Islet of Langerhans (tissue), 1 donor: ENCODE measurements around the gene NPEPPS.
A peak's percentile ranks its signal among the peaks of the same experiment; 100 is the strongest.
"Not testable (repeated sequence)": the region's sequence is repeated elsewhere in the genome, so short reads cannot be mapped to it uniquely, and the experiment has no call there.

Source experiments
- FAIRE-seq: peaks from one replicate; lab custom pipeline; 2011; peaks lifted over from hg19 to GRCh38; lab: Jason Lieb, UNC

The NPEPPS gene

DNA sequence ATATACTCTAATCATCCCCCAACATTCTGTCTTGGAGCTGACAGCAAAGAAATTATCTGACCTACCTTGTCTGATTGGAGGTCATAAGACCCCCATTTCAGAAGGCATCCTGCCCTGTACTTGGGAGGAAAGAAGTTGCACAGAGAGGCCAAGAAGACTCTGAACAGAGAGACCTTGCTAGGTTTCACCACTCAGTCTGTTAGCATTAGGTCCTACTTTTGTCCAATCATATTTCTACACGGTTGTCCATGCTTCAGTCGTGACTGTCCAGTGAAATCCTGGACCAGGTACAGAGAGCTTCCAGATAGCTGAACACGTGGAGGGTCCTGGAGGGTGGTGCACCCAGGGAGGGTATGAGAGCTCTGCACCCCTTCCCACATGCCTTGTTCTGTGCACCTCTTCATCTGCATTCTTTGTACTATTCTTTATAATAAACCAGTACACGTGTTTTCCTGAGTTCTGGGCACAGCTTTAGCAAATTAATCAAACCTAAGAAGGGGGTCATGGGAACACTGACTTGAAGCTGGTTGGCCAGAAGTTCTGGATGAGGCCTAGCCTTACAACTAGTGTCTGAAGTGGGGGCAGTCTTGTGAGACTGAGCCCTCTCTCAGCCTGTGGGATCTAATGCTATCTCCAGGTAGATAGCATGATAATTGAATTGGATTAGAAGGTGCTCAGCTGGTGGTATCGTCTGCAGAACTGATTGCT is 30.9 kb downstream of the NPEPPS start:
- FAIRE-seq = not testable (repeated sequence)

DNA sequence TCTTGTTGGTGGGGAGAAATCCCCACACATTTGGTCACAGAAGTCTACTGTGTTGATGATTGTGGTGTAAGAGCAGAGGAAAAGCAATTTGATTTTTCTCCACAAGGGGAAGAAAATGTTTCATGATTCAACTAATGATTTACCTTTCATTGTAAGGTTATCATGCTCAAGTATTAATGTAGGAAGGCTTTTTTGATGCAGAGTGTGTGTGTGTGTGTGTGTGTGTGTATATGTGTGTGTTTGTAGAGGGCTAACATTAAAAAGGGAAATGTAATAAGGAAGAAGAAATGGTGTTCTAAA is 31.4 kb downstream of the NPEPPS start:
- not testable (repeated sequence) for FAIRE-seq

DNA sequence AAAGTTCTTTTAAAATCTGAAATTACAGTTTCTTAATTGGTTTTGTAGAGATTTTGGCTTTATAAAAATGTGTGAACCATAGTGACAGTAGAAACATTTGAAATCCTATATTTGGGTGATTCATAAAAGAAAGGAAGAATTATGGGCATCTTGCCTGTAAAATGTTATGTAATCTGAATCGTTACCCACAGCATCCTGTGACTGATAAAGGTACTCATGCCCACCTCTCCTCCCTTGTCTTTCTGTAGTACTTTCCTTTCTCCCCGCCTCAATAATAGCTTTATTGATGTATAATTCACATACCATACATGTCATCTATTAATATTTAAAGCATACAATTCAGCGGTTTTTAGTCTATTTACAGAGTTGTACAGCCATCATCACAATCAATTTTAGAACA is 36.4 kb downstream of the NPEPPS start:
- FAIRE-seq = not testable (repeated sequence)

DNA sequence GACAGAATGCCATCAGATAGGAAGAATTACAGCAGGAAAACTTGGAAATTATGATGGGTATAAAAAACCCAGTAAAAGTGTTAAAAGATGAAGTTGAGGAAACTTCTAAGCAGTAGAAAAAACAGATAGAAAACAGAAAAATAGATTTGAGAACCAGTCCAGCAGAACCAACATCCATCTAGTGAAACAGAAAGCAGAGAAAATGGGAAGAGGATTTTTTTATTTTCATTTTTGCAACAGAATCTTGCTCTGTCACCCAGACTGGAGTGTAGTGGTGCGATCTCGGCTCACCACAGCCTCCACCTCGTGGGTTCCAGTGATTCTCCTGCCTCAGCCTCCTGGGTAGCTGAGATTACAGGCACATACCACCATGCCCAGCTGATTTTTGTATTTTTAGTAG is 41.7 kb downstream of the NPEPPS start:
- not testable (repeated sequence) for FAIRE-seq

DNA sequence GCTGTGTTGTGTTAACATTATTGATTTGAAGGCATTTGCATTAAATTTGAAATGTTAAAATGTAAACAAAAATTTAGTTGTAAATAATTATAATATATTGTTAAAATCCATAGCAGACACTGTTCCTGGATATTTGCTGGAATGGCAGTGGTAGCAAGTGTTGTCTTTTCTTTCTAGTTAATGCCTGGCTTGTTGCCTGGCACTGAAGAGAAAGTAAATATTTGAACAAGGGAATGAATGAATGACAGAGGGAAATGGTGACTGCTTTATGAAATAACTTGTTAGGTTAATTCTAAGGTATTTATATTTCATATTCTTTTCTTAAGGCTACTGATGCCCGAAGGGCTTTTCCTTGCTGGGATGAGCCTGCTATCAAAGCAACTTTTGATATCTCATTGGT is 51.5 kb downstream of the NPEPPS start:
- FAIRE-seq = peak; percentile 75

DNA sequence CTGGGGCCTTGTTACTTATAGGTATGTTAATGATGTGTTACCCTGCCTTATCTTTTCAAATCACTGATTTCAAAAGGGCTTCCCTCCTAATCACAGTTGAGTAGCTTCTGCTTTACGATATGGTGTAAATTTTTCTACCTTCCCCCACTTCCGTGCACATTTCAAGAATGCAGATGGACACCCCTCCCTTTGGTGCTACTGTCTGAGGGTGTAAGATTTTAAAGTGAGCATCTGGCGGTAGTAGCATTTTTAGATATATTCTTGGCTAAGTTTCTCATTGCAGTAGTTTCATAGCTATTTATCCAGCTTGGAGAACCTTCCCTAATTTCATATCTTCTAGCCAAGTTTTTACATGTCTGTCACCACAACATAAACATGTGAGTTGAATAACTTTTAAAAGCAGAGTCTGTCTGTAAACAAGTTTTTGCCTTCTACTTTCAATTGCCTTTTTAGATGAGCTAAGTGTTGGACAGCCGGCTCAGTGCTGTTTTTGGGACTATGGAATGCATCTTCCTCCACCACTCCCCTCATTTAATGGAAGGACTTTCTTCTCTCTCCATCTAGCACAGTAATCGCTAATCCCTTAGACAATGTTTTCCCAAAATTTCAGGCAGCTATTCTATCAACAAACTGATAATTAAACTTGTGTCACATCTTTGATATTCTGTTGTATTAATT is 55.6 kb downstream of the NPEPPS start:
- FAIRE-seq = not testable (repeated sequence)

DNA sequence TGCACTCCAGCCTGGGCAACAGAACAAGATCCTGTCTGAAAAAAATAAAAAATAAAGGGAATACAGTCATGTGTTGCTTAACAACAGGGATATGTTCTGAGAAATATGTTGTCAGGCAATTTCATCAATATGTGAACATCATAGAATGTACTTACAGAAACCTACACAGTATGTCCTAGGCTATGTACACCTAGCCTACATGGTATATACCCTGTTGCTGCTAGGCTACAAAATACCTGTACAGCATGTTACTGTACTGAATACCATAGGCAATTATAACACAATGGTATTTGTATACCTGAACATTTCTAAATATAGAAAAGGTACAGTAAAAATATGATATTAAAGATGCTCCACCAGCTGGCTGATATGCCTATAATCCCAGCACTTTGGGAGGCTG is 62.6 kb downstream of the NPEPPS start:
- FAIRE-seq = not testable (repeated sequence)

DNA sequence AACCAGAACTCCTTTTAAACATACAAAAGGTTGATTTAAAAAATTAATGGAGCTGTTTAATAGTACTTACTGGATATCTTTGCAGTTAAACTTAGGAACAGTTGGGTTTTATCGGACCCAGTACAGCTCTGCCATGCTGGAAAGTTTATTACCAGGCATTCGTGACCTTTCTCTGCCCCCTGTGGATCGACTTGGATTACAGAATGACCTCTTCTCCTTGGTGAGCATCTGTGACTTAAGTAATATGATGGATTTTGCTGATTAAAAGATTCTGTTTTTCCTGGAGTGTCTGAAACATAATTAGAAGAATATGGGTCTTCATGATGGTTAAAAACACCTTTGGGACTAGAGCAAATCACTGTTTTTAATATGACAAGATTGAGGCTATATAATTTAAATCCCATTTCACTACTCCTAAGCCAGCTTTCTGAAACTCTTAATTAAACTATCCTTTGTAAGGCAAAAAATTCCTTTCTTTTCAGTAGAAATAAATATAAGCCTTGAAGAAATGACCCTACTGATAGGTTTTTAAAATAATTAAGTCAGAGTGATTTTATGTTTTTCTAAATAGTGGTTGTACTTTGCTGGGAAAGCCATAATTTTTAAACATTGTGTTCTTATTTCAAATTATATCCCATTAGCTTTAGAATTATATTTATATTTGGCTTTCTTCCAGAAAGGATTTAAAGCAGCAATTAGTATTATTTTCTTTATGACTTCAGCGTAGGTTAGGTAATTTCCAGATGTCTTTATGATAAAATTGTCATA is 73.1 kb downstream of the NPEPPS start:
- FAIRE-seq = peak; percentile 45

DNA sequence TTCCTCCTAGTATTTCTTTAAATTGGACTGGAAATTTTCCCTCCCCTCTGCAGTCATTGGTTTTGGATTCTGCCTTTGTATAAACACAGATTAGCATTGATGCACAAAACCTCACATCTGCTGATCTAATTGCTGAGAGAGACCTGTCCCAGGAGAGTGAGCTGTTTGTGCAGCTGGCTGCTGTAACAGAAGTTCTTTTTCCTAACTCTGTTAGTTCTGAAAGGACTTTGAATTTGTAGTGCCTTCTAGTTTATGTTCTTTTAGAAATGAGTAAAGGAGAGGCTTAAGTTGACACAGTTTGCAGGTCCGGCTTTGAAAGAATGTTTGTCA is 73.7 kb downstream of the NPEPPS start:
- peak; percentile 96 for FAIRE-seq

DNA sequence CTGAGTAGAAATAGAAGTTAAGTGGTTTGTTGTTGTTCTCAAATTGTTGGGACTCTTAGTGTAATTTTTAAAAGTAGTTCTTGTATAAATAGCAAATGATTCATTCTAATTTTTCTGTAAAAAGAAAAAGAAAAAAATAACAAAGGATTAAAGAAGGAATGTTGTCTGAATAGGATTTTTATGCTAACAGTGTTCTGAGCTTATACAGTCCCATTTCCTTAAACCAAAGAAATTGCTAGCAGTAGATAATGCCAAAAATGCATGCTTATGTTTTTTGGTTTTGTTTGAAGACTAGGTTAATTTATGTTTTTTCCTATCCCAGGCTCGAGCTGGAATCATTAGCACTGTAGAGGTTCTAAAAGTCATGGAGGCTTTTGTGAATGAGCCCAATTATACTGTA is 74.1 kb downstream of the NPEPPS start:
- FAIRE-seq = peak; percentile 24

DNA sequence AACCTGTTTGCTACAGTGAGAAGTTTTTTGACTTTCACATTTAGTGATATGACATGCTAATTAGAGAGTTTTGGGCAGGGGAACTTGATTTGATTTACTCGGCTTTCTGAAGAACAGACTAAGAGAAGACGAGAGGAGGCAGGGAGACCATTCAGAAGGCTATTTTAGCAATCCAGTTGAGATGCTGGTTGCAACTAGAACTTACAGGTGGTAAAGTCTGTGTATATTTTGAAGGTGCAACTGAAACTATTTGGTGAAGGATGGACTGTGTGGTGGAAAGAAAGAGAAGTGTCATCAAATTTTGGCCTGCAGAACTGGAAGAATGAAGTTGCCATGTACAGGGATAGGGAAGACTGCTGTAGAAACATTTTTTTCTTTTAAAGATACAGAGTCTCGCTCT is 76.6 kb downstream of the NPEPPS start:
- no peak for FAIRE-seq

DNA sequence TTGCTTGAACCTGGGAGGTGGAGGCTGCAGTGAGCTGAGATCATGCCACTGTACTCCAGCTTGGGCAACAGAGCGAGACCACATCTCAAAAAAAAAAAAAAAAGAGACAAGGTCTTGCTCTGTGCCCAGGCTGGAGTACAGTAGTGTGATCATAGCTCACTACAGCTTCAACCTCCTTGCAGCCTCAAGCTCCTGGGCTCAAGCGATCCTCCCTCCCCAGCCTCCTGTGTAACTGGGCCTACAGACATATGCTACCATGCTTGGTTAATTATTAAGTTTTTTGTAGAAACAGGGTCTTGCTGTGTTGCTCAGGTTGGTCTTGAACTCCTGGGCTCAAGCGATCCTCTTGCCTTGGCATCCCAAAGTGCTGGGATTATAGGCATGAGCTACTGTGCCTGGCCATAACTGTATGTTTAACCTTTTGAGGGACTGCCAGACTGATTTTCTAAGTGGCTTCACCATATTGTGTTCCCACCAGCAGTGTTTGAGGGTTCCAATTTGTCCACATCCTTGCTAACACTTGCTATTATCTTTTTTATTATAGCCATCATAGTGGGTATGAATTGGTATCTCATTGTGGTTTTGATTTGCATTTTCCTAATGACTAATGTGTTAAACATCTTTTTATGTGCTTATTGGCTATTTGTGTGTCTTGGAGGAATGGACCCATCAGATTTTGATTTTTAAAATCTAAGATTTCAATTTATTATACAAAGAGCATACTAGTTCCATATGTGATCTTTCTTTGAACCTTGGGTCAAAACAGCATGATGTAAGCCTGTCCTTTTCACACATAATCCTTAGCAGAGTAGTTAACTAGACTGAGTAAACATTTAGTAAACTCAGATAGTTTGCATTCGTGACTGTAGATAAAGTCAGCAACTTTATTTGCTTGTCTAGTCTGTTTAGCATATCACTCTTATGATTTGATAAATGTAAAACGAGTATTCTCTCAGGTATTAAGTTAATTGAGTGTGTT is 80.8 kb downstream of the NPEPPS start:
- FAIRE-seq = no peak

DNA sequence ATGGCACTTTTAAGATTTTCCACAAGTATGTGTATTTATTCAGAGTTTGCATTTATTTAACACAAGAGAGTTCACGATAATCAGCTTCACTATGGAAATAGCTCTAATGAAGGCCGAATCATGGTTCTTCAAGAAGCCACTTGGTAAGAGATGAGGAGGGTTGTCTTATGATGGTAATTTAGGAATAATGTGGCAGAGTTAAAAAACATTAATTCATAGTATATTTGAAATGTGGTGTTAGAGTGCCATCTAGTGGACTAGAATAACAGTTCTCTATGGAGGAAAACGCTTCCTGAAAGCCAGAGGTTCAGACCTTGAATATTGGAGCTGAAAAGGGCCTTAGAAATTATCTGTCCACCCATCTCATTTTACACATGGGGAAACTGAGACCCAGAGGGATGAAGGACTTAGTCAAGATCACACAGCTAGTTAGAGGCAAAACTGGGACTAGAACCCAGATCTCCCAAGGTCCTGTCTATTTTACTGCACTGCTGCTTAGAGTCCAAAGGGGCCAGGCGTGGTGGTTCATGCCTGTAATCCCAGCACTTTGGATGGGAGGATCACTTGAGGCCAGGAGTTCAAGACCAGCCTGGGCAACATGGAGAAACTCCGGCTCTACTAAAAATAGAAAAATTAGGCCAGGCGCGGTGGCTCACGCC is 85.0 kb downstream of the NPEPPS start:
- peak; percentile 98 for FAIRE-seq

DNA sequence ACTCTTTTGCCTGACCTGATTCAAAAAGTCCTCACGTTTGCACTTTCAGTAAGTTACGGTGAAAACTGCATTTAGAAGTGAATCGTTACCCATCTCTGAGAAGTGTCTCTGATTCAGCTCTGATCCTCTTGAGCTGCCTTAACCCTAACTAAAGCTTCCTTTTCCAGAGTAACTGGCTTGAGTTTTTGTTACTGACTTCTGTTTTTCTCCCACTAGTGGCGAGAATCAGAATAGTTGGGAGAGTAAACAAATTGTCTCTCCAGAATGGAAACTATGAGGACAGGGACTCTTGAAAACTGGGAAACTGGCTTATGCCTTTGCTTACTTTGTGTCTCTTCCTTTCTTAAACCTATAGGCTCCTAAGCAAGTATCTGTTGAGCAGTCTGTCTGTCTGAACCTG is 87.5 kb downstream of the NPEPPS start:
- FAIRE-seq = no peak

DNA sequence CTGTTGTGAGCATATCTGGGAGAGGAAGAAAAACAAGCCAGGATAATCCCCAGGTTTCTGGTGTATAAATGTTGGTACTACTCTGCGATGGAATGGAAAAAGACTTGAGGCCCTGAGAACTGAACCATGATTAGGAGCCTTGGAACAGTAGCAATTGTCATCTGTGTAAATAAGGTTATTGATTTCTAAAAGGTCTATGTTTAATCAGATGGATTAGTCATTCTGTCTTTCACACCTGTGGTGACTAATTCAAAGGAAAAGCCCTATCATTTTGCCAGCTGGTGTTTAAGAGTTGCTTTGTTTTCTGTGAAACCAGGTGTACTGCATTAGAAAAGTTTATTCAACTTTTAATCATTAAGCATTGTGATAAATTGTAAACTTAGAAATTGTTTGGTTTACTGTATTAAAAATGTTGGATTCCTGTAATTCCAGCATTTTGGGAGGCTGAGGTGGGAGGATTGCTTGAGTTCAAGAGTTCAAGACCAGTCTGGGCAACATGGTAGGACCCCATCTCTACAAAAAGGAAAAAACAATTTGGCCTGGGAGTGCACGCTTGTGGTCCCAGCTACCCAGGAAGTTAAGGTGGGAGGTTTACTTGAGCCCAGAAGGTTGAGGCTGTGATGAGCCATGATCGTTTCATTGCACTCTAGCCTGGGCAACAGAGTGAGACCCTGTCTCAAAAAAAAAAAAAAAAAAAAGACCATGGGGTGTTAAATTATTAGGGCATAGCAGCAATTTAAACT is 89.8 kb downstream of the NPEPPS start:
- peak; percentile 74 for FAIRE-seq

DNA sequence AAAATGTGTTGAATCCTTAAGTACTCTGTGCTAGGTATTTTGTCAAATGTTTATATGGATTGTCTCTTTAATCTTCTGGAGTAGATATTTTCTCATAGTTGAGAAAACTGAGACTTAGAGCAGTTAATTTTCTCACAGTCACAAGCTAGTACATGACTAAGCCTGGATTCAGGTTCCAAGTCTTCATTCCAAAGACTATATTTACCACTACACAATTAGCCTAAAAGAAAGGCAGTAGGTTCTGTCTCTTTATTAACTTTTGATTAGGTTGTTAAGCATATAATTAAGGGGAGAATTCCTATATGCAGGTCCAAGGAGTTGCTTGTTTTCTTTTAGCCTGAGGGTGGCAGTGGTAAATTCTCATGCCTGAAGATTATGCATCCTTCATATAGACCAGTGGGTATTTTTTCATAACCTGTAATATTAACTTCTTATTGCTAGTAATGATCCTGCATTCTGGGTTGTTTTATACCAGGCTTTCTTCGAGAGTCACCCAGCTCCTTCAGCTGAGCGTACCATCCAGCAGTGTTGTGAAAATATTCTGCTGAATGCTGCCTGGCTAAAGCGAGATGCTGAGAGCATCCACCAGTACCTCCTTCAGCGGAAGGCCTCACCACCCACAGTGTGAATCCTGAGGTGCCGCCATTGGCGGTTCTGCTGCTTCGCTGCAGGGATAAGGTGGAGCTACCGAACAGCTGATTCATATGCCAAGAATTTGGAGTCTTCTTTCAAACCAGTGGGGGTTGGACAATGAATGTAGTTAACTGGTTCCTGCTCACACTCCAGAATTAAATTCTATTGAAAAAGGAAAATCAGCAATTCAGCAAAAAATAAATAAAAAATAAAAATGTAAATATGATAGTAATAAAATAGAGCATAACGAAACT is 90.6 kb downstream of the NPEPPS start:
- no peak for FAIRE-seq

DNA sequence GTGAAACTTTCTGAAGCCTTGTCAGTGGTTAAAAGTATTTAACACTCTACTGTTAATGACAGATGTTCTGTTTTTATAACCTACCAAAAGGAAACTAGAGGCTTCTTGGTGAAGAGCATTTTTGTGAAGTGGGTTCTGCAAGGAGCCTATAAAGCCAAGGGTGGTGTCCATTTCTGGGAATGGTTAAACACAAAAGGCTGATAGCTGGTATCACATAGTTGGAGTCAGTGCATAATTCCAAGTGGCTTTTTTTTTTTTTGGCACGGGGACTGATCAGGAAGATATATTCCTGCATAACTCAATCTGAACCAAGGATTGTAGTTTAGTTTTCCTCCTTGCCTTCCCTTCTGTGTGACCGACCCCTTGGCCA is 91.3 kb downstream of the NPEPPS start:
- no peak for FAIRE-seq

DNA sequence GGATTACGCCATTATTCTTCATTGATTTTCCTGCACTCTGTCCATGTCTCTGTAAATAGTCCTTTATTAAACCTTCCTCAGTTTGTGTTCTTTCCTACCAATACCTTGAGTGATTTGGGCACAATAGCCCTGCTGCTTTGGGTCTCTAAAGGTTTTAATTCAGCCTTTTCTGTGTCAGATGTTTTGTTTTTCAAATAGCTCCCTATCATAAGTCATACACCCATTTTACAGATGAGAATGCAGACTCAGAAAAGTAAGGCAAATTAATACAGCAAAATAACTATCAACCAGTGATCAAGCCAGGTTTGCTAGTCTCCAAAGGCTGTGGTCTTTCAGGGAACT is 93.8 kb downstream of the NPEPPS start:
- FAIRE-seq = no peak

DNA sequence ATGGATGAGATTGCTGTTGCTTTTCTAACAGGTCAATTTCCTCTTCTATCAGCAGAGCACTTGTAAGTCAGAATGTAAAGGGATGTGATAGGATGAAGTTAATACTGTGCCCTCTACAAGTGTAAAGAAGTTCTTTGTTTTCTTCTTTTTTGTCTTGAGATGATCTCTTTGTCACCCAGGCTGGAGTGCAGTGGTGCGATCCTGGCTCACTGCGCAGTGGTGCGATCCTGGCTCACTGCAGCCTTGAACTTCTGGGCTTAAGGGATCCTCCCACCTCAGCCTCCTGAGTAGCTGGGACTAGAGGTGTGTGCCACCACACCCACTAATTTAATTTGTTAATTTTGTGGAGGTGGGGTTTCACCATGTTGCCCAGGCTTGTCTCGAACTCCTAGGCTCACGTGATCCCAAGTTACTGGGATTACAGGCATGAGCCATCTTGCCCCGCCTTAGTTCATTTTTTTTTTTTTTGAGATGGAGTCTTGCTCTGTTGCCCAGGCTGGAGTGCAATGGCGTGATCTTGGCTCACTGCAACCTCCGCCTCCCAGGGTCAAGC is 97.2 kb downstream of the NPEPPS start:
- no peak for FAIRE-seq

DNA sequence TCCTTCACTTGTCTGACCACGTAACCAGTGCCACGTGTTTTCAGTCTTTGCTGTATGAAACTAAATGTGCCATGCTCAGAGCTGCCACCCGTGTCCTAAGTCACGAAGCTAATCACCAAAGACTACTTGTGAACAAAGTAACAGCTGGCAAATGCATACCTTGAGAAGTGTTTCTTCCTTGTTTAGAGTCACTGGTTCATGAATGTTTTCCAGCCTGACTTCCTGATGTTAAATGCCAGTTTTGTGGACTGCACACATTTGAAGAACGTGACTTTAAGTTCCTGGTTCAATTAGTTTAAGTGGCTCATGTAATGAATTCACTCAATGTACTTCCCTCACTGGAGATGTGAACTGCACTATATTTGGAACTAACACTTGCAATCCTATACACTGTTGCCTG is 98.9 kb downstream of the NPEPPS start:
- no peak for FAIRE-seq
